ENCODE results near the gene FCN3. TPM values are rescaled to one million over a fixed set of nuclear protein-coding genes. Genes with fewer than 3 reads are reported as not detected.

The FCN3 gene
- total and polyA plus RNA-seq, 2 of the 4 experiments (the other 2 are of a cell fraction), result not detected

- no TSS peak for BruUV-seq (replicated peaks)
- ATAC-seq (ENCODE audit: low read depth), result no peak
- POLR2A ChIA-PET (ENCODE audit: unreplicated experiment), result no interaction called here
Measured at GRCh38 chr1:27380224-27380623, 5.6 kb upstream of the FCN3 start.

More at GRCh38 chr1:27380224-27380623, 5.6 kb upstream of the FCN3 start:
- no peak for DNase-seq
- intact Hi-C loops (cut with micrococcal nuclease) (no loop called here), in situ Hi-C loops (cut with MboI; ENCODE audit: low sequenced_read_pairs) (no loop called here), dilution Hi-C loops (cut with HindIII; ENCODE audit: low sequenced_read_pairs, unreplicated experiment) (no loop called here)
- no peak overlapping the region for H2AK9ac ChIP-seq (replicated peaks; ENCODE audit: low read depth, low read length, poor library complexity)
- H3K9ac ChIP-seq (ENCODE audit: low read depth, low read length), result no peak overlapping the region
- no peaks in the 10 kb centered on the region for H3K79me1 ChIP-seq (ENCODE audit: low read depth in 1 of 2, low read length in 2 of 2)
- CTCF ChIA-PET, result no interaction called here
- no peak overlapping the region for H4K91ac ChIP-seq (ENCODE audit: insufficient read depth, low read depth, low read length)
- H3K27me3 ChIP-seq (ENCODE audit: control insufficient read depth, insufficient read depth, low read length), result peaks cover 34% of the 10 kb centered on the region
- H4K20me1 ChIP-seq (ENCODE audit: insufficient read depth, low read length), result no peaks in the 10 kb centered on the region; the same call in 1 of the 2 replicates
- H2BK5ac ChIP-seq (ENCODE audit: low read depth, low read length, poor library complexity, severe bottlenecking), result no peak overlapping the region
- no peaks in the 10 kb centered on the region for H3K9me1 ChIP-seq (ENCODE audit: insufficient read depth, low read length)
- H3K9me3 ChIP-seq (ENCODE audit: control insufficient read depth, insufficient read depth, low read length), result no peaks in the 10 kb centered on the region
- no peak overlapping the region for H3K27ac ChIP-seq (ENCODE audit: insufficient read depth, low read length)
- H3K23ac ChIP-seq (ENCODE audit: low read depth, low read length), result no peak overlapping the region
- no peak overlapping the region for H2BK15ac ChIP-seq (ENCODE audit: low read depth, low read length)
- H3K56ac ChIP-seq (ENCODE audit: extremely low read depth, insufficient read depth, low read length), result no peak overlapping the region
- H3K14ac ChIP-seq (replicated peaks; ENCODE audit: low read depth, low read length), result no peak overlapping the region
- no peak overlapping the region for H2BK120ac ChIP-seq (ENCODE audit: low read depth, low read length)
- H3K18ac ChIP-seq (ENCODE audit: low read depth, low read length), result no peak overlapping the region
- H2AK5ac ChIP-seq (ENCODE audit: low read depth, low read length), result no peak overlapping the region
- H2BK20ac ChIP-seq (ENCODE audit: low read depth, low read length), result no peak overlapping the region
- no peak for TF ChIP-seq CTCF (conservative IDR thresholded peaks at IDR 0.05; ENCODE audit: low read depth, low read length)
- TF ChIP-seq FOS (IDR thresholded peaks at IDR 0.05; ENCODE audit: low read depth, low read length), result no peak
- TF ChIP-seq CEBPB (IDR thresholded peaks at IDR 0.05; ENCODE audit: low read depth, low read length), result no peak
- no peak for TF ChIP-seq BHLHE40 (IDR thresholded peaks at IDR 0.05; ENCODE audit: low read depth, low read length)
- TF ChIP-seq USF2 (IDR thresholded peaks at IDR 0.05; ENCODE audit: low read depth, low read length), result no peak
- TF ChIP-seq ELK1 (IDR thresholded peaks at IDR 0.05; ENCODE audit: borderline replicate concordance, low read depth, low read length), result no peak
- TF ChIP-seq NFE2L2 (IDR thresholded peaks at IDR 0.05; ENCODE audit: low read depth, low read length), result no peak
- WGBS, 2 experiments (ENCODE audit: extremely low coverage in 2 of 2, insufficient read length in 1 of 2), result no CpG with 5 or more reads among the region's 4 CpGs
- H4K8ac ChIP-seq (ENCODE audit: low read depth in 2 of 2, low read length in 2 of 2), result no peak overlapping the region
- H3K36me3 ChIP-seq (ENCODE audit: control insufficient read depth, insufficient read depth, low read length), result no peaks in the 10 kb centered on the region
- H3K4me2 ChIP-seq (ENCODE audit: low read depth, low read length), result no peak overlapping the region
- no peak overlapping the region for H3K4ac ChIP-seq (ENCODE audit: low read depth, low read length)
- no peak overlapping the region for H4K5ac ChIP-seq (ENCODE audit: low read depth, low read length)
- H3K4me1 ChIP-seq (ENCODE audit: control insufficient read depth, insufficient read depth, low read length), result no peaks in the 10 kb centered on the region
- no peak overlapping the region for H2AFZ ChIP-seq (replicated peaks; ENCODE audit: low read length, poor library complexity)
- no peak overlapping the region for H3K4me3 ChIP-seq (ENCODE audit: insufficient read depth, low read depth, low read length)
